Stimulated activated CD4-positive, alpha-beta T cell treated with anti-CD3 and anti-CD28 coated beads, Interleukin-1b, Interleukin-23, amount 100 ng/mL, for 4 hours (primary cell): ENCODE data around the gene PRKCZ.

ENCODE experiments used
- DNase-seq, 2 donors: peaks; one replicate each; pipeline ENCODE4 v3.0.0-alpha.2; 2020; ENCODE audit warnings: low read depth in 2 of 2

Gene PRKCZ

DNA sequence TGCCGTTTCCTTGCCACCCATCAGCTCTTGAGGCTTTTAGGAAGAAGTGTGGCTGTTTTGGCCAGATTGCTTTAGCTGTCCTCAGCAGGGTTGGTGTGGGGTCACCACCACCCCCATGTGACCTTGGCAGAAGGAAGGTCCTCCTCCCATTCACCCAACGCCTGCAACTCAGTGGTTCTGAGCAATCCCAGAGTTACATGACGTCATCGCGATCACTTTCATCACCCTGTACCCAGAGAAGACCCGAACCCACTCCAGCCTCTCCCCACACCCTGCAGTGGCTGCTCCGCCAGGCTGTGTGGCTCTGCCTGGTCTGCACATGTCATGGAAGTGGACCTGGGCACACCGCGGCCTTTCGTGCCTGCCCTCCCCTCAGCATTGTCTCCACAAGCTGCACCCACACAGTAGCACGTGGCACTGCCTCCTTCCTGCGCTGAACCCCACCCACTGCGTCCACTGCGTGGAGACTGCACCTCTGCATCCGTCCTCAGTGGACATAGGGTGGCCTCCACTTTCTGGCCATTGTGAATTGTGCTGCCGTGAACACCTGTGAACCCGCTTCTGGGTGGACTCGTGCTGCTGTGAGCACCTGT lies 127.8 kb downstream of the PRKCZ start:
- DNase-seq, result no peak

DNA sequence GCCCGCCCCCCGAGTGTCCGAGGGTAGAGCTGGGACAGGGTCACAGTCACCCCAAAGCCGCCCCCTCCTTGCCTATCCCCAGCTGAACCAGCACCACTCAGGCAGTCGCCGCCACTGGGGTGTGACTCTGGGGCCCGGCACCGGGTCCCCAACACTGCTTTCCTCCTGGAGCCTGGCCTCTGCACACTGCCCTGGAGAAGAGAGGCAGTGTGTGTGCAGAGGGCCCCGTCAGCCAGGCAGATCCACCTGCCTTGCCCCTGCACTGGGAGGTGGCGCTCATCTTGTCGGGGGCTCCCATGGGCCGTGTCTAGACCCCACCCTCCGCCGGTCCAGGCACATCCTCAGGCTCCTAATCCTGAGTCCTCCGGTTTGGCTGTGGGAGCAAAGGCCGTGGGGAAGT lies 128.7 kb downstream of the PRKCZ start:
- DNase-seq, result no peak

GRCh38 chr1:2179283-2180013 lies 129.2 kb downstream of the PRKCZ start:
- no peak for DNase-seq

- DNase-seq, result no peak
These were observed 130.4 kb downstream of the PRKCZ start for GRCh38 chr1:2180297-2181245.

GRCh38 chr1:2181271-2181670 lies 131.1 kb downstream of the PRKCZ start:
- no peak for DNase-seq

GRCh38 chr1:2181752-2182151 lies 131.5 kb downstream of the PRKCZ start:
- DNase-seq, result no peak

- DNase-seq, result no peak
These were observed 132.2 kb downstream of the PRKCZ start for GRCh38 chr1:2182376-2182775.

- DNase-seq, result no peak
These were observed 133.7 kb downstream of the PRKCZ start for GRCh38 chr1:2183937-2184334.

GRCh38 chr1:2184531-2184930 lies 134.3 kb downstream of the PRKCZ start:
- DNase-seq, result no peak

- DNase-seq, result no peak
These were observed 134.7 kb downstream of the PRKCZ start for GRCh38 chr1:2184934-2185333.

DNA sequence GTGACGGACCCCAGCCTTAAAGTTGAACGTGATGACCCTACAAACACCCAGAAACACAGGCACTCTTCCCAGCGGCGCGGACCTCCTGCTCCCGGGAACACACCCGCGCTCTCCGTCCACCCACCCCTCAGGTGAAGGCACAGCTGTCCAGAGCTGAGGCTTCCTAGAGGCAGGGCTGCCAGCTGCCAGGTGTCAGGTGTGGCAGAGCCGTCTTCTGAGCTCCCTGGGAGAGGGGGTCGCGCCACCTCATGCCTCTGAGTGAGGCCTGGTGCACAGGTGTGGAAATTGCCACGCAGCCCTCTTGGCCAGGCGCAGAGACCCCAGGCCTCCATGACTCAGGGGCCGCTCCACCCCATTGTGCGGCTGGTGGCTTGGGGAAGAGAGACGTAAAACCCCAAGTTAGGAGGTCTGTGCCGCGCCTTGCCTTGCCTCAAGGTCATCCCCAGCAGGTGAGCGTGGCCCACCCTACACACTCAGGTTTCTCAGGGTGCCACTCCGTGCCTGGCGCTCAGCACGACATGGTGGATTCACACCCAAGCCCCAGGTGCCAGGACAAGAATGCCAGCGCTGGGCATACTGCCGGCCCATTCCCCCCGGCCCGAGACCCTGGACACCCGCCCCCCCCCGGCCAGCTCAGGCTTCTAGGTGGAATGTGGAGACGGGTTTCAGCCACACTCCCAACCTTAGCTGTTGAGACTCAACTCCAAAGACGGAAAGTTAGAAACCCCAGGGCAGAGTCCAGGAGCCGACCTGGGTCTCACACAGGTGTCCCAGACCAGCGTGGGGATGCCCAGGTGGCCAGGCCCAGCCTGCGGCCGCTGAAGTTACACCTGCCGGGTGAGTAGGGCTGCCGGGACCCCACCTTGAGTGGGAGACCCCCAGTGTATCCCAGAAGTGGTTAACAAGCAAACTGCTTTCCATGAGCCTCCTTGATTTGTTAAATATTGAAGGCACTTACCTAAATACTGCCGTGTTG lies 136.0 kb downstream of the PRKCZ start:
- DNase-seq, result no peak

DNA sequence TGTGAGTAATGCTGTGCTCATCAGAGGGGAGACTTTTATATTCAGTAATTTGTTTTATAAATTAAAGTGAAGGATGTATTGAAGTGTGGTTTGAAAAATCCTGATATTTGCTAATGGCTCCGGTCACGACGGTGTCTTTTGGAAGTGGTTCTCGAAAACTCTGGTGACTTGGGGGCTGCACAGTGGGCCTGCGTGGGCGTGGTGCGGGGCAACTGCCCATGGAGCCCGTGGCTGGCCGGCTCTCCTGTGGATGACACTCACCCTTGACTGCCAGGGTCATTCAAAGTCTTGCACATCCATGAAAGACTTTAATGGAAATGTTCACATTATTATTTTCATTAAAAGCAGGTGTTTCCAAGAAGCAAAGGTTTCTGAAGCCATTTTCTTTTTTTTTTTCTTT lies 136.7 kb downstream of the PRKCZ start:
- no peak for DNase-seq

- DNase-seq, result no peak
These were observed 137.4 kb downstream of the PRKCZ start for GRCh38 chr1:2187619-2188018.

GRCh38 chr1:2188336-2188735 lies 138.1 kb downstream of the PRKCZ start:
- no peak for DNase-seq

DNA sequence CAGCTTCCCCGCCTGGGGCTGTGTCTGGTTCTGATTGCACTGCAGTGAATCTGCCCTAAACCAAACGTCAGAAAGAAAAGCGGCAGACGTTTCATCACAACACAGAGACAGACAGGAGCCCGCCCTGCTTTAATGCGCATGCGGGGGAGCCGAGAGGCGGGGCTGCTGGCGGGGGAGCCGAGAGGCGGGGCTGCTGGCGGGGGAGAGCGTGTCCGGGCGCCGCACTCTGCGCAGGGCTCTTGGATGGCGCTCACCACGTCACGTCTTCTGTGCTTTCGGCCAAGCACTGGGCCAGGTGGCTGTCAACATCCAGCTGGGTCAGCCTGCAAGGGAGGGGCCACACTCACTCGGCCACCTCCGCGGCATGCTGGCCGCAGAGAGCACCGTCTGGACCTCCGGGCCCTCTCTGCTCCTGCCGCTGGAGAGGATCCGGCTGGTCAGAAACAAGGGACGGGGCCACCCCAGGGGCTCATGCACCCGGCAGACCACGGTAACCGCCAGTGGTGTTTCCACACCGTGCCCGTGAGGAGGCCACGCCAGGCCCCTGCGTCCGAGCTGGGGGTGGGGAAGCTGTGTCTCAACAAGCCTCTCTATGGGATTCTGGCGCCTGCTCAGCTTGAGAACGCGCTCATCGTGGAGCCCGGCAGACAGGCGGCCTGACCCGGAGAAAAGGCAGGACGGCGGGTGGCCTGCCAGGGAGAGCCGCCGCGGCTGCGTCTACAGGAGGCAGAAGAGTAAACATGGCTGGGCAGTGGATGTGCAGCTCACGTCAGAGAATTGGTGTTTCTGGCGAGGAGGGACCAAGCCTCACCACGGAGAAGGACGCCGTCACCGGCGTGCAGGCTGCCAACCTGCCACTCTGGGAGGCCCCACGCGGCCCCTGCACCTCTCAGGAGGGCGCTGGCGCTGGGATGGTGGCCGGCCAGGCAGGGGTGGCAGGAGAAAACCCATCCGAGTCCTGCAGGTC lies 139.5 kb downstream of the PRKCZ start:
- DNase-seq, result peak; percentile 83 to 85

DNA sequence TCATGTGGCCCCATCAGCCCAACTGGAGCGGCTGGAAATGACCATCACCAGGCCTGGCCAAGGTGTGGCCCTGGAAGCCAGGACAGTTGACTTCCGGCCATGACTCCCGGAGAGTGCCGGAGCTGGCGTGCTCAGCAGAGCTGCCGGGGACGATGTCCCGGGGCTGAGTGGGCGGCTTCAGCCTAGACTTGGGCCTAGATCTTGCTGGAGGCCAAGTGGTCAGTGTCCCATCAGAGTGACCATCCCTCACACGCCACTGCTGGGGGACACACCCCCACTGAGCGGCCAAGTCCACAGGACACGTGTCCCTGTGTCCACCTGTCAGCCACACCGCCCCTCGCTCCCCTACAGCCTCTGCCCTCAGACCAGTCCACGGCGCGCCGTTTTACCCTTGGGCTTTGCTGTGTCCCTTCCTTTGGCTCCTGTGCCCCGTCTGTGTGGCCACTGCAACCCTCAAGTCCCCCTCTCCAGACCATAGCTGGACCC lies 140.3 kb downstream of the PRKCZ start:
- no peak for DNase-seq

DNA sequence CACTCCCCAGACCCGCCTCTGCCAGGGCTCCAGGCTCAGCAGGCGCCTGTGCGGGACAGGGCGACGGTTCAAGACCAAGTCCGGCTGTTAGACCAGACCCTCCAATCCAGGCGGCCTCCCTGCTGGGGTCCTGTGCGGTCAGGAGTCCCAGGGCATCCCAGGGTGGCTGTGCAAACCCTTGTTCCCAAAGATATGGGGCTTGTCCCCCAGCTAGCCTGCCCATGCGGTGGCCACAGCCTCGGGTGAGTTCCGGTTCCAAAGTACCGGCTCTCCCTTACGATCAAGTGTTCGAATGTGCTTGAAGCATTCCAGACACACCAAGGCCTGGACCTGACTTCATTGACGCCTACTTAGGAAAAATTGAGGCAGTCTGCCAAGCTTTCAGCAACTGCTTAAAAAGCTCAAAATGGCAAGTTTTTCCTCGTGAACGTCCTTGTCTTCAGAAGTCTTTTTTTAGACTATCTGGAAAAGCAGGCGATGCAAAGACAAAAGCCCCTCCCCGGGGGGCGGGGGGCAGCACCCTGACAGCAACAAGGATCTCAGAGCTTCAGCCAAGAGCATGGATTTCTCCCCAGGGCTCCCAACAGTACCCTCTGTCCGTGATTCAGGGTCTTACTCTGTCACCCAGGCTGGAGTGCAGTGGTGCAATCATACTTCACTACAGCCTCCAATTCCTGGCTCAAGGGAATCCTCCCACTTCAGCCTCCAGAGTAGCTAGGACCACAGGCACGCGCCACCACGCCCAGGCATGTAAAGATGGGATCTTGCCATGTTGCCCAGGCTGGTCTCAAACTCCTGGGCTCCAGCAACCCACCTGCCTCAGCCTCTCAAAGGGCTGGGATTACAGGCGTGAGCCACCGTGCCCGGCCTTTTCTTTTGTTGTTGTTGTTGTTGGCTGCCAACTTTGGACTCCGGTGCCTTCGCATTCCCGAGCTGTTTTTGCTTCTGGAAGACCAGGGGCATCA lies 142.1 kb downstream of the PRKCZ start:
- DNase-seq, result no peak

- no peak for DNase-seq
These were observed 143.5 kb downstream of the PRKCZ start for GRCh38 chr1:2193514-2194281.
